Vagina (tissue), 2 donors: ENCODE measurements around the gene GNG3. TPM values are rescaled to one million over a fixed set of nuclear protein-coding genes. Genes with fewer than 3 reads are reported as not detected.
A peak's percentile ranks its signal among the peaks of the same experiment; 100 is the strongest.

ENCODE experiments used
- DNase-seq, 2 donors: peaks; one replicate each; pipeline ENCODE4 v3.0.0-alpha.2; 2017; ENCODE audit errors: extremely low spot score in 2 of 2
- H3K27ac ChIP-seq: fragments of 200-600 bp; sonication (generic); one replicate; pipeline ENCODE4 v1.5.1; 2019
- H3K27me3 ChIP-seq: fragments of 200-600 bp; sonication (generic); one replicate; pipeline ENCODE4 v1.5.1; 2019
- H3K36me3 ChIP-seq, 2 donors: fragments of 200-600 bp; sonication (generic); one replicate each; pipeline ENCODE4 v1.5.1; 2017 to 2019
- H3K4me1 ChIP-seq: fragments of 200-600 bp; sonication (generic); one replicate; pipeline ENCODE4 v1.5.1; 2019
- H3K4me3 ChIP-seq, 2 donors: fragments of 200-600 bp; sonication (generic); 1 replicate in 1 of 2; 2 replicates in 1 of 2; pipeline ENCODE4 v1.5.1; 2016 to 2019
- H3K9me3 ChIP-seq: fragments of 200-600 bp; sonication (generic); one replicate; pipeline ENCODE4 v1.5.1; 2019
- CTCF ChIP-seq, 3 experiments: fragments of 450-650 bp in 2 of 3; fragments of 200-600 bp in 1 of 3; sonication (generic) in 1 of 3; IDR thresholded peaks; one replicate each; pipeline ENCODE4 v1.5.1; 2017 to 2019; ENCODE audit warnings: antibody characterized with exemption in 3 of 3, mild to moderate bottlenecking in 2 of 3, moderate library complexity in 2 of 3
- POLR2A ChIP-seq, 2 donors: fragments of 450-650 bp; IDR thresholded peaks; one replicate each; pipeline ENCODE4 v1.6.1; 2017; ENCODE audit warnings: antibody characterized with exemption in 2 of 2, mild to moderate bottlenecking in 2 of 2, moderate library complexity in 2 of 2
- POLR2AphosphoS5 ChIP-seq, 2 donors: sonication (generic); formaldehyde crosslinking; IDR thresholded peaks; one replicate each; pipeline ENCODE4 v1.9.0; 2017; ENCODE audit warnings: antibody characterized with exemption in 2 of 2, mild to moderate bottlenecking in 2 of 2, low read depth in 1 of 2; ENCODE audit not compliant: insufficient read depth in 1 of 2
- intact Hi-C: fragments of 100-400 bp; cut with DNase I; formaldehyde crosslinking; loops from one replicate; pipeline ENCODE4 v1.15.1; 2023
- total RNA-seq: library from RNA; depleted of rRNA; stranded (reverse); fragments of >200 nt; gene quantifications from one replicate; pipeline ENCODE4 v1.2.3, GENCODE V29; 2016

GNG3 gene
- total RNA-seq, 1 donor from 2014 or later: 2.5 TPM

DNA sequence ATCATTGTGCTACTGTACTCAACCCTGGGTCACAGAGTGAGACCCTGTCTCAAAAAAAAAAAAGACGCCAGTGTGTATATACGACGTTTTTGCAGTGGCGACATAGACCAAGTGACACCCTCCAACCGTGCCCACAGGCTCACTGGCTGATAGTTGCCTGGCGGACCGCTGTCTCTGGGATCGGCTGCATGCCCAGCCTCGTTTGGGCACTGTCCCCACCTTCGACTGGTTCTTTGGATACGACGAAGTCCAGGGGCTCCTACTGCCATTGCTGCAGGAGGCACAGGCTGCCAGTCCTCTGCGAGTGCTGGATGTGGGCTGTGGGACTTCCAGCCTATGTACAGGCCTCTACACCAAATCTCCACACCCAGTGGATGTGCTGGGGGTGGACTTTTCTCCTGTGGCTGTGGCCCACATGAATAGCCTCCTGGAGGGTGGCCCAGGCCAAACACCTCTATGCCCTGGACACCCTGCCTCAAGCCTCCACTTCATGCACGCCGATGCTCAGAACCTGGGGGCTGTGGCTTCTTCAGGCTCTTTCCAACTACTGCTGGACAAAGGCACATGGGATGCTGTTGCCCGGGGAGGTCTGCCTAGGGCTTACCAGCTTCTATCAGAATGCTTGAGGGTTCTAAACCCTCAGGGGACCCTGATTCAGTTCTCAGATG, 41.1 kb upstream of the GNG3 start:
- no peaks in the 10 kb centered on the region for H3K9me3 ChIP-seq
- intact Hi-C loops: no loop called here
- no peak for TF ChIP-seq CTCF (IDR thresholded peaks at IDR 0.05)
- TF ChIP-seq POLR2AphosphoS5 (IDR thresholded peaks at IDR 0.05; ENCODE audit: insufficient read depth in 1 of 2, low read depth in 1 of 2): no peak
- no peak for TF ChIP-seq POLR2A (IDR thresholded peaks at IDR 0.05)
- peak overlapping the region; percentile 72 to 96 for H3K4me3 ChIP-seq
- no peak for DNase-seq
- H3K36me3 ChIP-seq: peaks cover 0 to 12% of the 10 kb centered on the region in 2 donors
- H3K27me3 ChIP-seq: no peaks in the 10 kb centered on the region
- H3K27ac ChIP-seq: peak overlapping the region; percentile 80
- H3K4me1 ChIP-seq: peaks cover 49% of the 10 kb centered on the region

- Histone ChIP-seq H3K4me1 (peaks cover 53% of the 10 kb centered on the region), H3K4me3 (no peak overlapping the region), H3K27me3 (no peaks in the 10 kb centered on the region), H3K9me3 (no peaks in the 10 kb centered on the region), H3K27ac (peak overlapping the region; percentile 80), H3K36me3 (peaks cover 0 to 8% of the 10 kb centered on the region in 2 donors)
- intact Hi-C loops: no loop called here
- no peak for TF ChIP-seq POLR2AphosphoS5 (IDR thresholded peaks at IDR 0.05; ENCODE audit: insufficient read depth in 1 of 2, low read depth in 1 of 2)
- no peak for TF ChIP-seq POLR2A (IDR thresholded peaks at IDR 0.05)
- TF ChIP-seq CTCF (IDR thresholded peaks at IDR 0.05): no peak
- DNase-seq: no peak
Observed at GRCh38 chr11:62667460-62667859, 40.0 kb upstream of the GNG3 start.

DNA sequence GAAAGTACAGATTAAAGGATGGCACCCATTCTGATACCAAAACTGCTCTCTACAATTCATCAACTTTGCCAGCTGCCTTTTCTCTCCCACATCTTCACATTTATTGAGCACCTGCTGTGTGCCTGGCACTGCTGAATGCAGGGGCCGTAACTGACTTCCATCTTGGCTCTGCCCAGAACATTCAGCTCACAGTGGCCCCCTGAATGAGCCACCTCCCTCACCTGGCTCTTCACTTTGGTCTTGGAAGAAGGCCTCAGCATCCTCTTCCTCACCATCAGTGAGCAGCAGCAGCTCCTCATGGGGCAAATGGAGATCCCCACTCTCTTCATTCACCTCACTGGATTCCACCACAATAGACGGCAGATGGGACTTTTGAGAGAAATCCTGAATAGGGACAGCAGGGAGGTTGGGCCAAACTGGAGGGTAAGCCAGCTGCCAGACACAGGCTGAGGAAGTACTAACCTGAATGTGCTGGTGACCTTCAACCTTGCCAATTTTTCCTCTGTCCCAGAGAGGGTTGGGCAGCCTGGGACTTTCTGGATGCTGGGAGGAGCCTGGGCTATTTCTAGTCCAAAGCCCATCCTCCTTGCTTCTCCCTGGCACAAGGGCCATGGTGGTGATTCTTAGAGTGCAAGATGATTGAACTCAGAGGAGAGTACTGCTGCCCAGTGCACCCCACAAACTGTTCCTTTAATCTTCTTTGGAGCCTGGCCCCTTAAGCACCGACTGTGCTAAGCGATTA, 37.9 kb upstream of the GNG3 start:
- H3K27me3 ChIP-seq: no peaks in the 10 kb centered on the region
- peaks cover 64% of the 10 kb centered on the region for H3K4me1 ChIP-seq
- H3K9me3 ChIP-seq: no peaks in the 10 kb centered on the region
- TF ChIP-seq POLR2A (IDR thresholded peaks at IDR 0.05): no peak
- peaks cover 0 to 5% of the 10 kb centered on the region in 2 donors for H3K36me3 ChIP-seq
- intact Hi-C loops: no loop called here
- H3K4me3 ChIP-seq: no peak overlapping the region
- H3K27ac ChIP-seq: no peak overlapping the region
- DNase-seq: no peak

DNA sequence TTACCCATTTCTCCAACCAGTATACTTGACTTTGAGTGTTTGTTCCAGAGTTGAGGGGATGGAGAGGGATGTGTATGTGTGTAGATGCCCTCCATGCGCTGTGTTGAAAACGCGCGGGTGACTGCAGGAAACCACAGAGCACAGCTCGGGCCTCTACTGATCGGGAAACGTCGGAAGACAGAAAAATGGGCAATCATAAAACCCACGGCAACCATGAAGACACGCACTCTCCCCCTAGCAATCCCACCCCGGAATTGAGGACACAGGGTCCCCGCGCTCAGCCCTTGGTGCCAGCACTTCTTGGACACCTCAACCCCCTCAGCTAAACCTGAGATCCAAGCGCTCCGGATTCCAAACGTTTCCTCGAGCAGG, 36.3 kb upstream of the GNG3 start:
- H3K4me3 ChIP-seq: peak overlapping the region; percentile 62 to 66
- no peak for TF ChIP-seq POLR2AphosphoS5 (IDR thresholded peaks at IDR 0.05; ENCODE audit: insufficient read depth in 1 of 2, low read depth in 1 of 2)
- no peak for TF ChIP-seq CTCF (IDR thresholded peaks at IDR 0.05)
- no peak for TF ChIP-seq POLR2A (IDR thresholded peaks at IDR 0.05)
- H3K4me1 ChIP-seq: peaks cover 65% of the 10 kb centered on the region
- peak overlapping the region; percentile 87 for H3K27ac ChIP-seq
- peaks cover 0 to 16% of the 10 kb centered on the region in 2 donors for H3K36me3 ChIP-seq
- DNase-seq: no peak
- intact Hi-C loops: no loop called here
- no peaks in the 10 kb centered on the region for H3K27me3 ChIP-seq
- no peaks in the 10 kb centered on the region for H3K9me3 ChIP-seq

DNA sequence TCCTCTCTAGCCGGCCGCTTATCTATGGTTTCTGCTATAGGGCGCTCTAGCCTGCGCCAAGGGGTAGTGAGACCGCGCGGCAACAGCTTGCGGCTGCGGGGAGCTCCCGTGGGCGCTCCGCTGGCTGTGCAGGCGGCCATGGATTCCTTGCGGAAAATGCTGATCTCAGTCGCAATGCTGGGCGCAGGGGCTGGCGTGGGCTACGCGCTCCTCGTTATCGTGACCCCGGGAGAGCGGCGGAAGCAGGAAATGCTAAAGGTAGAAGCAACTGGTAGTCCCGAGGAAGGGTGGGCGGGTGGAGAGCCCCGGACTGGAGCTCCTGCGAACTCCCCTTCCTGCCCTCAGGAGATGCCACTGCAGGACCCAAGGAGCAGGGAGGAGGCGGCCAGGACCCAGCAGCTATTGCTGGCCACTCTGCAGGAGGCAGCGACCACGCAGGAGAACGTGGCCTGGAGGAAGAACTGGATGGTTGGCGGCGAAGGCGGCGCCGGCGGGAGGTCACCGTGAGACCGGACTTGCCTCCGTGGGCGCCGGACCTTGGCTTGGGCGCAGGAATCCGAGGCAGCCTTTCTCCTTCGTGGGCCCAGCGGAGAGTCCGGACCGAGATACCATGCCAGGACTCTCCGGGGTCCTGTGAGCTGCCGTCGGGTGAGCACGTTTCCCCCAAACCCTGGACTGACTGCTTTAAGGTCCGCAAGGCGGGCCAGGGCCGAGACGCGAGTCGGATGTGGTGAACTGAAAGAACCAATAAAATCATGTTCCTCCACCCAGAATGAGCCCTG, 35.7 kb upstream of the GNG3 start, which contains the start of the genes LBHD1 and UQCC3:
Gene LBHD1, minus strand, starts transcription at position 660 of the 782 bp plus-strand sequence. CDS start 2,236 bp downstream, outside the sequence.
Gene UQCC3, plus strand, starts transcription at position 66 of the 782 bp plus-strand sequence. Its CDS starts 73 bp downstream, at position 139.
- no peak for DNase-seq
- H3K27me3 ChIP-seq: no peaks in the 10 kb centered on the region
- intact Hi-C loops: no loop called here
- TF ChIP-seq POLR2A (IDR thresholded peaks at IDR 0.05) (peak in 1 of 2 donors; percentile 29), CTCF (IDR thresholded peaks at IDR 0.05) (no peak), POLR2AphosphoS5 (IDR thresholded peaks at IDR 0.05; ENCODE audit: insufficient read depth in 1 of 2, low read depth in 1 of 2) (peak; percentile 84 to 85)
- peak within 1 kb of the TSS; percentile 62 to 66 for H3K4me3 ChIP-seq
- H3K9me3 ChIP-seq: no peaks in the 10 kb centered on the region
- H3K4me1 ChIP-seq: peaks cover 59% of the 10 kb centered on the region
- H3K36me3 ChIP-seq: peaks cover 0 to 22% of the 10 kb centered on the region in 2 donors
- H3K27ac ChIP-seq: peak within 1 kb of the TSS; percentile 87
